Adrenal gland (tissue), 5 donors: ENCODE measurements around the gene ZNF608.

Source experiments
- CTCF ChIP-seq, 6 experiments: fragments of 450-650 bp in 4 of 6; fragments of 200-600 bp in 2 of 6; sonication (generic) in 1 of 6; IDR thresholded peaks; 1 replicate in 5 of 6; 2 replicates in 1 of 6; pipeline versions ENCODE4 v1.5.1 to v1.8.0; 2016 to 2021; ENCODE audit warnings: antibody characterized with exemption in 6 of 6, mild to moderate bottlenecking in 2 of 6, moderate library complexity in 1 of 6
- POLR2A ChIP-seq, 2 donors: fragments of 450-650 bp; IDR thresholded peaks; one replicate each; pipeline ENCODE4 v1.6.1; 2017; ENCODE audit warnings: antibody characterized with exemption in 2 of 2, mild to moderate bottlenecking in 2 of 2, moderate library complexity in 1 of 2
- donor health status: DM: no; HTN: no; CAD: no.

- no peak for TF ChIP-seq CTCF (IDR thresholded peaks at IDR 0.05)
- TF ChIP-seq POLR2A (IDR thresholded peaks at IDR 0.05), result no peak
Observed at GRCh38 chr5:124772457-124773200, 26.2 kb upstream of the ZNF608 start.
